Activated CD8-positive, alpha-beta memory T cell treated with anti-CD3 and anti-CD28 coated beads for 24 hours (primary cell): ENCODE measurements around the gene ARHGAP42.
"Not testable (repeated sequence)": the region's sequence is repeated elsewhere in the genome, so short reads cannot be mapped to it uniquely, and the experiment has no call there.

ENCODE experiments used
- DNase-seq: peaks from one replicate; pipeline ENCODE4 v3.0.0-alpha.2; 2020

ARHGAP42 gene

DNA sequence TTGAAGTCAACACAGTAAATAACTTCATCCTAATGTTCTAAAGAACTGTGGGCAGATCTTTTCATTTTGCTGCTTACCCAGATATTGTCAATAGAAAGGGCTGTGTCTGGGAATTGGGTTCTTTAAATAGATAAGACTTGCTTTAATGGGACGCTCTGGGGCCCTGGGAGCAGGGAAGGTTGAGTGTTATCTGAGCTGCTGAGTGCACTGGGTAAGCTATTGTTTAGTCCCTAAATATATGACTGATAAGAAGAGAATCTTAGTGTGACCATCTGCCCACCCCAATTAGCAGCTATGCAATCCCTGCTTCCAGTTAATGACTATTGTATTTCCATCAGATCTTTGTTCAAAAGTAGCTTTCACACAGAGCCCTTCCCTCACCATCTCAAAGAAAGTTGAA is 44.4 kb downstream of the ARHGAP42 start:
- no peak for DNase-seq

DNA sequence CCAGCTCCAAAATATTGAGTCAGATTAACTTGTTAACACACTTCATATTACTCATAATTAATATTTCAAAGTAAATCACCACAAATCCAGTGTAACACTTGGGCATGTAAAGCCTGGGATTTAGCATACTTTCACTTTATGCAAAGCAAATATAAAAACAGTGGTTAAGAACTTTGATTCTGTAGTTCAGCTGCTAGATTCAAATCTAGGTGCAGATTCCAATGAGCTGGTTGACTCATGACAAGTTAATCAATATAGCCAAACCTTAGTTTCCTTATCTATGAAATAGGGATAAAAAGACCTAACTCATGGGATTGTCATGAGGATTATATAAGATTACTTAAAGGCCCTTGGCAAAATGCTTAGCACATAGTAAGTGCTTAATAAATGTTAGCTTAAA is 45.9 kb downstream of the ARHGAP42 start:
- no peak for DNase-seq

DNA sequence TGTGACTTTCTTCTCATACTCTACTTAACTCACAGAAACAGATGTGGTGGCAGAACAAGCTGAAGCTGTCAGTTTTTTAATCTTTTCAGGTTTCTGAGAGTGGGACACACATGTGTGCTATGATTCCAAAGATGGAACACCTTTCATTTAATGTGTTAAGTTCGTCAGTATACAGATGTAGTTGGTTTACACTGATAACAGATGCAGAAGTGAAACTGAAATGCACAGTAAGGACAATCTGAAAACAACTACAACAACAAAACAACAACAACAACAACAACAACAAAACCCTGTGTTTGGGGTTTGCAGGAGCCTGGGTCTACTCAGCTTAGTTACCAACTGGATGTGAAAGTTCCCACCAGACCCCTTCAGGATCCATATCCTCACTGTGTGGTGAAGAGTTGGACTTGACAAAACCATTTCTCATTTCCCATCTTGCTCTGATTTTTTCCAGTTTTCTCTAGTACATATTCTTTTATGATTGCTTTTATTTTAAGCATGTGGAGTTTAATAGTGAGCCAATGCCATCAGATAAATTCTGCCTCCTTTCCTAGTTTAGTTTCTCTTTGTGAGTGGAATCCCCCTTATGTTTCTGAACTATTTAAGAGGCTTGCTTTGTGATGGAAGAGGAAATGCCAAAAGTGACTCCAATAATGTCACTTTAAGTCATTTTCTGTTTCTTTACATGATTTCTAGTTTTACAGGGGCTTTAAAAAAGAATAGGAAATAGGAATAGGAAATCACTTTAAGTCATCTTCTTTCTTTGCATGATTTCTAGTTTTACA is 47.8 kb downstream of the ARHGAP42 start:
- no peak for DNase-seq

DNA sequence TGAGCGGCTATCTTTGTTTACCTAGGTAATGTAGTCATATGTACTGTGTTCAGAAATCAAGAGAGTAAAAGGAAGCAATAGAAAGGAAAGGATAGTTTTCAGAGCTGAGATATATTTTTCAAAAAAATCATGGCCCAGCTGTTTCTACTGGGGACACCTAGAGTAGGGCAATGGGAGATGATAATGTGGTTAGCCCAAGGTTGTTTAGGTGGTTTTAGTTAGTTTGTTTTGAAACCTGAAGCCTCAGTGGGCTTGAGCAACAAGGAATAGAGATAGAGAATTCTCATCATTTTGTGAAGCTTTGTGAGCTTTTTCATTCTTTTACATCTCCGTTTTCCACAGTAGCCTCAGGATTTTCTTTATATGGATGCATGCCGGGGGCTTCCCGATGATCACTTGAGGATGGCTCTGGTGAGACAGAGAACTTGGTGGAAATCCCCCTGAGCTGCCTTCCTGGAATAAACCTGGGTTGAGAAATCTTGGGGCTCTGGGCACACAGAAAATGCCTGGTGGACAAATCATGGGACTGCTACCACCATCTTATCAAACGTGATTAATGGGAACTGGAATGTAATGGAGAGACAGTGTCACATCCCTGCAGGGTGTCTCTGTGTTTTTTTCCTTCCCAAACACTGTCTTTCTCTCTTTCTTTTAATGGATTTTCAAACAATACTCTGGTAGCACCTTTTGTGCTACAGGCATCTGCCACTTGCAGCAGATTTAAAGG is 49.0 kb downstream of the ARHGAP42 start:
- no peak for DNase-seq

DNA sequence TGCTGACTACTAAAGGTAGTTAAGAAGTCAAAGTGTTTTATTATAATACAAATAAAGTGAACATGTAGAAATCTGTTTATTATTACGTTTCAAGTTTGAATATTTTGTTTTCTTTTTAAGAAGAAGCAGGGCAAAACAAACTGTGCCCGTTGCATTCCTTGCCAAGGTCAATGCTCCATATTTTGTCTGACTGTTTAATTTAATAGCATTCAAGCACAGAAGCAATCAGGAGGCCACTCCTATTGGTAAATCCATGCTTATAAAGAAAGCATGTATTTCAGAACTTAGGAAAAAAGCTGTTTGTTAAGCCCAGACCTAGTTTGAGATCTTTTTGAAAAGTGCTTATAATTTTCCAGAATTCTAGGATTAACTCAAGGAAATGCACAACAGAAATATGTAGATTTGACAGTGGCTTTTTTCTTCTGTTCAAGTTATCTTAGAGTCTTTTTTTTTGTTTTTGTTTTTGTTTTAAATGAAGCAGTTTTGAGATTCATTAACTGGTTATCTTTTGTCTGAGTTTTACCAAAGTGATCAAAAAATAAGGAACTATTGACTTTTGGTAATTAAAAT is 51.7 kb downstream of the ARHGAP42 start:
- no peak for DNase-seq

DNA sequence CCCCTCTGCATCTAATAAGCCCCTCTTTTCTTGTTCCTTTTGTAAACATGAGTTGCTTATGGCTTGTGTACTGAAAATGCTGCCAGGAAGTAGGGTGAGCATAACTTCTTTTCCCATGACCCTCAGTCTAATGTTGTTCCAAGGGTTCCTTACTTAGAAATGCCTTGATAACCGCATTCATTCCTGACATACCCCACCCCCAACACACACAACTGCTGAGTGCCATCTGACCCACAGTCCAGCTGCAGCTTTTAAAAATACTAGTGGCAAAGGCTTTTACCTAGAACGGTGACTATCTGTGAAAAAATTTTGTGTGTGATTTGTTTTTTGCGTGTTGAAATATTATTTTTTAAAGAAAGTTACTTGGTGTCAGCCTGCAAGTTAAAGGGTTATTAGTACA is 52.6 kb downstream of the ARHGAP42 start:
- DNase-seq = no peak

DNA sequence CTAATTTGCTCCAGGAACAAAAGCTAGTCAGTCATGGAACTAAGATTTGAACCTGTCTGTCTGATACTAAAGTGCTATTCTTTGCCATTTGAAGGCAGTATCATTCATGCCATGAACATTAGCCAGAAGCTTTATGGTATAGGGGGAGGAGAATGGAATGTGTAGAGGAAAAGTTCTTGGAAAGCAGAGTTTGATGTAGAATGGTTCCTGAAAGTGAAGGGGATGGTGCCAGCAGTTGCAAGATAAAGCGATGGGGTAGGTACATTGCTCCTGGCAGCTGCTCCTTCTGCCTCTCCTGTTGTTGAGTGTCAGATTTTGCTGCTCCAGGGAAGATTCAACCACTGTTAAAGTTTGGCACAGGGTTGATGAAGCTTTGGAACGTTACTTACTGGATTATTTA is 53.4 kb downstream of the ARHGAP42 start:
- DNase-seq = no peak

DNA sequence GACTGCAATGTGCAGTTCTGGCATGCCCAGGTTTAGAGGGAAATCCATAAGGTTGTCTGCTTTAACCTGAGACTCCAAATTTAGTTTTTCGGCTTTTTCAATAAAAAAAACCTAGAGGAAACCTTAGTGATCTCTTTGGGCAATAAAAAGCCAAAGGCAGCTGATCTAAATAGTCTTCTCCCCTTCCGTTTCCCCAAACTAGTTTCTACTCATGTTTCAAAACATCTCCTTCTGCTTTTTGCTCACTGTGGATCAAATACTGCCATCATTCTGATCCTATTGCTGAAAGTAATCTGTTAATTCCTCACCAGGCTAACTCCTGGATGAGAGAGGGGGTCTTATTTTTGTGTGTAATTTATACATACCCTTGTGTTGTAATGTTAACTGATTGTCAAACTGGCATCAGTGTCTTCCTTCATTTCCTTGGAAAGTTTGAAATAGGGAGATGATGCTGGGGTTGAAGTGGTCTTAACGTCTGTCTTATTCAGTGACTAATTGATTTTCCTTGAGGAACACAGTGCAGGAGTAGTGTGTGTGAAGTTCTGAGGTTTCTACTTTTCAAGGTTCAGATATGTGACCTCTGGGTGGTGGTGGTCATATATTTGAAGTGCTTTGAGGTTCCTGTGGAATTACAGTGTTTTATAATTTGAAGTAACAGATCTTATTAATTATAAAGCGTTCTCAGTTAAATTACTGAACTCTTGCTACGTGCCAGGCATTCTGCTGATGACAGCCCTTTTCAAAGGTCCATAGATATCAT is 55.0 kb downstream of the ARHGAP42 start:
- no peak for DNase-seq

DNA sequence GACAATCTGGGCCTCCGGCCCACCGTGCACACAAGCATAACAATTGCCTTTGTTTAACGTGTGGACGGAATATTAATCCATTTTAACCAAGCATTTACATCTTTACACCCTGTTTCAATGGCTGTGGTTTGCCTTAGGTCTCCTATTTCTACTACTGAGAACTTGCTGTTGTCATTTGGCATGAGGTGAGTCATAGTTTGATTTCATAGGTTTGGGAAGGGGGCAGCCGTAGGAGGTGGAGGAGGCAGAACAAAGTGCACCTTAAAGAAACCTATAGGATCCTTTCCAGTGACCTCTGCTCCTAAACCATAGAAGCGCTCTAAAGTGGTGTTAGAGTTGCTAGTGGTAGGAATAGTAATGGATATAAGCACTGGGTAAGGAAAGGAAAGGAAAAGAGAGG is 59.4 kb downstream of the ARHGAP42 start:
- DNase-seq = no peak

DNA sequence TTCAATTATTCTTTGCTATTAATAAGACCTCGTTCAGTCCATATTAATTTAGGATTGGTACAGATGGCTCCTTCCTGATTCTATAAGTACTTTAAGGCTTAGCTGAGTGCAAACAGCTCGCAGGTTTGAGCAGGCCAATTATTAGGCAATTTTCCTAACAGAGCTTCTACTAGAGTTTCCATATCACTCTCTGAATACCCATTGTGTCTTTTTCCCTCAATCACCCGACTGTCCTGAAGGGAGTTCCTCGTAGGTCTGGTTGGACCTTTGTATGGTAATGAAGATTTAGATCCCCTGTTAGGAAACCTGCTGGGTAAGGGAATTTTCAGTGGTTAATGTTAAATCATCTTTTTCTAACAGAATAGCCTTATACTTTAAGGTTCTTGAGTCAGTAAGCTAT is 61.1 kb downstream of the ARHGAP42 start:
- DNase-seq = no peak

DNA sequence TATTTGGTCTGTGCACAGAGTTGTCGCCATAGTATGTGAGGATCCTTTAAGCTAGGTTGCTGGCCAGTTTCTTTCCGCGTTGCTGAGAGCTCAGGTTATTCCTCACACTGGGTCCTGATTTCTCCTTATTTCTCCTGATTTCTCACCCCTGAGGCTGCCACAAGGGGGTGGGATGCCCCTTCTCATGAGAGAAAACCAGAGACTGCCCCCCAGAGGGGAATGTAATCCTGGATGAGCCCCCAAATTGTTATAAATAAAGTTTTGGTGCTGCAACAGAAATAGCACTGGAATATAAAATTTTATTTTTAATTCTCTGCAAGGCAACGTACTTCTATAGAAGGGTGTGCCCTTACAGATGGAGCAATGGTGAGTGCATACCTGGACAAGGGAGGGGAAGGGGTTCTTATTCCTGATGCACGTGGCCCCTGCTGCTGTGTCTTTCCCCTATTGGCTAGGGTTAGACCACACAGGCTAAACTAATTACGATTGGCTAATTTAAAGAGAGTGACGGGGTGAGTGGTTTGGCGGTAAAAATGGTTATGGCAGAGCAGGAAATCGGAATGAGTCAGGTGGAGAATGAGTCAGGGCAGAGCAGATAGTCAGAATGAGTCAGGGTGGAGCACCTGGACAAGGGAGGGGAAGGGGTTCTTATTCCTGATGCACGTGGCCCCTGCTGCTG is 62.9 kb downstream of the ARHGAP42 start:
- not testable (repeated sequence) for DNase-seq

DNA sequence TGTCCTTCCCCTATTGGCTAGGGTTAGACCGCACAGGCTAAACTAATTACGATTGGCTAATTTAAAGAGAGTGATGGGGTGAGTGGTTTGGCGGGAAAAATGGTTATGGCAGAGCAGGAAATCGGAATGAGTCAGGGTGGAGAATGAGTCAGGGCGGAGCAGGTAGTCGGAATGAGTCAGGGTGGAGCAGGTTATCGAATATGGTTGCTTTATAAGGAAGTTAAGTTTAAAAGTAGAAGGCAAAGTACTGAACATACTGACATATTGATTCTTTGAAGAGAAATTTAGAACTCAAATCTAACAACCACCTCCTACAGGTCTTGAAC is 63.4 kb downstream of the ARHGAP42 start:
- DNase-seq = not testable (repeated sequence)

DNA sequence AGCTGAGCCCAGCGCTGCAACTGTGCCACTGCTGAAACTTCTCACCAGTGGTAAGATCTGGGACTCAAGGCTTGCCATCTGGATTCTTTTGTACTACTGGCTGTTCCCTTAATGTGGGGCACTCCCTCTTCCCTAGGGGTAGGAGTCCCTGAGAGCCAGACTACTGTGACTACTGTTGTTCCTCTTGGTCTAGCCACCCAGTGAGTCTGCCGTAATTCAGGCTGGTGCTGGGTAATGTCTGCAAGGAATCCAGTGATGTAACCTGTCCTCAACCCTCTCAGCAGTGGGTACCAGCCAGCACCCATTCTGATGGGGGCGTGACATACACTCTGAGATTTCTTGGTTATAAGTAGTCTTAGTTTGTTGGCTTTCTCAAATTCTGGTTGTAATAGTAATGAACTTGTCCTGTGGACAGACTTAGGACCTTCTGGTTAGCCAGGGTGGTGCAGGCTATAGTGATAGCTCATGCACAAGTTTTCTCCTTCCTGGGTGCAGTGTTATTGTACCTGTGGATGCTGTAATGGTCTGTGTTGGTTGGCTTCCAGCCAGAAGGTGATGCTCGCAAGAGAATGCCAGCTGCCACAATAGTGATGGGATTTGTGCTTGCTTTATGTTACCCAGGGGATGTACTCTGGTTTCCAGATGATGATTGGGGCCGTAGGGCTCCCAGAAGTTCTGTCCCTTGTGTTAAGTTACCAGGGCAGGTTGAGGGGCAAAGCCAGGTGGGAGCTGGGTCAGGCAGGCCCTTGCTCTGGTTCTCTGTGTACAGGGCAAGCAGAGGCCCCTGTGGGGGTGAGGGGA is 65.5 kb downstream of the ARHGAP42 start:
- no peak for DNase-seq

DNA sequence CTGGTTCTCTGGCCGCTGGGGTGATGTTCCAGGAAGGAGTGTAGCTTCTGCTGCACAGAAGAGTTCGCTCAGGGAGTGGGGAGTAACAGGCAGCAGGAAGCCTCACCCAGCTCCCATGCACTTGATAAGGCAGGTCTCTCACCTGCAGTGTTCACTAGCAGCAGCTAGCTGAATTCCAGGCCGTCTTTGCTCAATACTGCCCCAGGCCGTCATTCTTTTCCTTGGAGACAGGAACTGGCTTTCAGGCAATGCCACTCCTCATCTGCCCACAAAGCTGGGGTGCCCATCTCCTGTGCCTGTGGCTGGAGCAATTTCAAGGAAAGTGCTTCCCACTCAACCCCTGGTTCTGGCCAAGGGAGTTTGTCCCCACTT is 66.1 kb downstream of the ARHGAP42 start:
- no peak for DNase-seq

DNA sequence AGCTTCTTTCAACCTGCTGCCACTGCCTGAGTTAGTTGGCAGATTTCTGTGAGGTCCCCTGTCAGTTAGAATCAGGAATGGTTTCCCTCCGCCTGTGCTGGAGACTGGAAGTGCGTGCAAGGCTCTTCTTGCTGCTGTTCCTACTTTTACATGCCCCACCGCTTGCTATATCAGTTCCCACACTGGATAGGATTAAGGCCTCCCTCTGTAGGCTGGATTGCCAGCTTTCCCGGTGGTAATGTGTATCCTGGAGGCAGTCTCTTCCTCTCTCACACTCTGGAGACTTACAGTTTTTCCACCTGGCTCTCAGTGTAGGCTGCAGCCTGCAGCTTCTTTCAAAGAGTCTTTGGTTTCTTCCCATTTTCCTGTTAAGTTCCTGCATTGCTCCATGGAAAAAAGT is 66.5 kb downstream of the ARHGAP42 start:
- no peak for DNase-seq

DNA sequence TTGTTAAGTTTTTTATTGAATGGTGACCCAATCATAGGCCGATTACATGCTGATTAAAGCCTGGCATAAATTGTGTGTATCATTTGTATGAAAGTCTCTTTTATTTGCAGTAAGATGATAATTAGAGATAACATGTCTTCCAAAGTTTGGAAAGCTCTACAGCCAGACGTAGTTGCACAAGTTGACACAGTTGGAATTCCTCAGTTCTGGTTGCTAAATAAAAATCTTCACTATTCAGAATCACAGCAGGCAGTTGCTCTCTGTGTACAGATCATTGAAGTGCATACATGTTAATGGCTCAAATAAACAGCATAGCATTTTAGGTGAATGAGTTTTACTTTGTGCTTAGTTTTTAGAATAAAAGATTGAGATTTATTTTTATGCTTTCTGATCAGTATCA is 69.5 kb downstream of the ARHGAP42 start:
- no peak for DNase-seq

DNA sequence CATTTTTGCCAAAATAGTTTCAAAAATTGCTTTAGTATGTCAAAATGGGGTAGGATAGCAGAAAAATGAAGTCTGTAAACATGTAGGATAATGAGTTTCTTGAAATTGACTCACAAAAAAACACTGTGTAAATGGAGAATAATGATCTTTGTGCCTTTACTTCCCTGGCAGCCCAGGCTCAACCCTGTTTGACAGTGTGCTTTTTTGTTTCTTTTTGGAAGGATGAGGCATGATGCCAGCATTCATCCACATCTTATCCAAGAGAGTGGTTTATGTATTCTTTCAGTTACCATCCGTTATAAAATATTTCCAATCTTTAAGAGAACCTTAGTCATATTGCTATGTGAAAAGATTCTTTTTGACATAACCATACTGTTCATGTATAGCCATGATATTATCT is 70.6 kb downstream of the ARHGAP42 start:
- no peak for DNase-seq

DNA sequence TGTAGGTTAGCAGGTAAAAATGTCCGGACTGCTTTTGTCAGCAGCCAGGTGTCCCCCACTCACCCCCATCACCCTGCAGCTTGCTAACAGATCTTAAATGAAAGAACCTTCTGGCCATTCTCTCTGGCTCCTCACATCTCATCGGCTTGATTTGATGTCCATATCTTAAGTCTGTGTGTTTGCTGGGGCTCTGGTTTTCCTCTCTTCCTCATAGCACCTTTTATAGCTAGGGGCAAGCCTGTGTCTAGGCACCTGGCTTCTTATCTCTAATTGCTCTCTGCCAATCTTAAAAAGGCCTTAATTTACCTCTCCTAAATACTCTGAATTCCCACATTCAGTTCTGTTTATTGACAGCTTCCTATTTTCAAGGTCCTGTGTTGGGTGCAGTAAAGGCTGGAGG is 72.0 kb downstream of the ARHGAP42 start:
- DNase-seq = no peak

DNA sequence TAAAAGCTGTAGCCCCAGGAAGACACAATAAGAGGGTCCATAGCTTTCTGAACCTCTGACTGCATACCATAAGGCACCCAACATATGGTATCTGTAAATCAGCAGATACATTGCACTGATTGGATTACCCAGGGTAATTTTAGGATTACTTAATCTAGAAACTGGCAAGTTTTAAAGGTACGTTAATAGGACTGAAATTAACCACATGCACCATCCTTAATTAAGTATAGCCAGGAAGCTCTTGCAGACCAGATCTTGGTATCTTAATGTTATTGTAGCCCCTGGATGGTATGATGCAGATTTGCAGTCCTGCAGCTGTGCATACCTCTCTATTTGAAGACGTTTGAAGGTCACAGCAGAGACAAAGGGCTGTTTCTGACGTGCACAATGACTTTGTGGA is 72.8 kb downstream of the ARHGAP42 start:
- DNase-seq = no peak

DNA sequence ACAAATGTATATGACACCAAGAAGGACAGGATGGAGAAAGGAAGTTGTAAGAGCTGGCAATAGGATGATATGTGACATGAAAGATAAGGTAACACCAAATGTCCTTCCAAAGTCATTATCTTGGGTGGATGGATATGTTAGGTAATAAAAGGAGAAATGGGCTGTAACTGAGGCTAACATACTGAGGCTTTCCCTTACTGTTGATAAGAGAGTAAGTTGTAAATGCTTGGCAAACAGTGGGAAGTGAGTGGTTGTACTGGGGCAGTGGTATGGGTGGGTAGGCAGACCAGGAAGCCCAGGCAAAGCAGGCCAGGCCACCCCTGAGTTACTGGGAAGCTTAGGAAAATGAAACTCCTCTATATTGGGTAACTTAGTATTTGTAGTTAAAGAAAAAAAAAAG is 73.7 kb downstream of the ARHGAP42 start:
- DNase-seq = no peak

DNA sequence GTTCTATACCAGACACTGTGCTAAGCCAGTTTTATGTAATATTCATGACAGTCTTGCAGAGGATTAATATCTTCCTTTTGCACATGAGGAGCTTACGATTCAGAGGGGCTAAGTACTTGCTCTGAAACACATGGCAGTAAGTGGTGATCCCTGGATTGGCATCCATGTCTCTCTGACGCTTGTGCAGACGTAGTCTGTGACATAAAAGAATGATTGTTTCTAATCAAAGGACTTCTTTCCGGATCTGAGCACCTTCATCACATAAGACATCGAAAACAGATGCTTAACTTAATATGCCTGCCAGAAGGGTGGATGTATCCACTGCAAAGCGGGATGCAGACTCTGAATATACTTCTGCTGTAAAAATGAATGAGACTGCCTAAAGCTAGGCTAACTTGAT is 74.8 kb downstream of the ARHGAP42 start:
- DNase-seq = no peak

DNA sequence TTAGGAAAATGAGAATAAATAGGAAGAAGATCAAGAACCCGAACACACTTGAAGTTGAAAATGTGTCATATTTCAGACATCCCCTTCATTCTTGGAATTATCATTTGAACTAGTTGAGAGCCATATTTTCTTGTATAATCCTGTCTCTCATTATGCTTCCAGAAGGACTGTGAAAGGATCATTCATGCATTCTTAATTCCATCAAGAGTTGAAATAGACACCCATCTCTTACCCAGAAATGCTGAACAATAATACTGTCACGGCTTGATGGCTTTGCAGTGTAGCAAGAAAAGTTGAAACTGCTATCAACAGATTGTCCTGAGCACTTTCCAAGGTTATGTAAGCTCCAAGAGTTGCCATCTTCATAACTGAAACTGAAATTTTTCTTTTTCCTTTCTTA is 79.7 kb downstream of the ARHGAP42 start:
- no peak for DNase-seq
